Purkinje cell (primary cell): ENCODE data around the gene FAXC. TPM values are rescaled to one million over a fixed set of nuclear protein-coding genes. Genes with fewer than 3 reads are reported as not detected.

Source experiments
- polyA plus RNA-seq: library from polyadenylated mRNA; unstranded; fragments of >200 nt; fragmentation: Nextera tagmentation; gene quantifications from 2 replicates; pipeline ENCODE4 v1.2.1, GENCODE V29; 2014

Gene FAXC
- polyA plus RNA-seq: 33.6 and 36.1 TPM in 2 replicates

GRCh38 chr6:99349171-99350141 lies at the start of gene FAXC:
Gene FAXC, minus strand, starts transcription at chr6:99349674. Its CDS starts 302 bp downstream, at chr6:99349372.

DNA sequence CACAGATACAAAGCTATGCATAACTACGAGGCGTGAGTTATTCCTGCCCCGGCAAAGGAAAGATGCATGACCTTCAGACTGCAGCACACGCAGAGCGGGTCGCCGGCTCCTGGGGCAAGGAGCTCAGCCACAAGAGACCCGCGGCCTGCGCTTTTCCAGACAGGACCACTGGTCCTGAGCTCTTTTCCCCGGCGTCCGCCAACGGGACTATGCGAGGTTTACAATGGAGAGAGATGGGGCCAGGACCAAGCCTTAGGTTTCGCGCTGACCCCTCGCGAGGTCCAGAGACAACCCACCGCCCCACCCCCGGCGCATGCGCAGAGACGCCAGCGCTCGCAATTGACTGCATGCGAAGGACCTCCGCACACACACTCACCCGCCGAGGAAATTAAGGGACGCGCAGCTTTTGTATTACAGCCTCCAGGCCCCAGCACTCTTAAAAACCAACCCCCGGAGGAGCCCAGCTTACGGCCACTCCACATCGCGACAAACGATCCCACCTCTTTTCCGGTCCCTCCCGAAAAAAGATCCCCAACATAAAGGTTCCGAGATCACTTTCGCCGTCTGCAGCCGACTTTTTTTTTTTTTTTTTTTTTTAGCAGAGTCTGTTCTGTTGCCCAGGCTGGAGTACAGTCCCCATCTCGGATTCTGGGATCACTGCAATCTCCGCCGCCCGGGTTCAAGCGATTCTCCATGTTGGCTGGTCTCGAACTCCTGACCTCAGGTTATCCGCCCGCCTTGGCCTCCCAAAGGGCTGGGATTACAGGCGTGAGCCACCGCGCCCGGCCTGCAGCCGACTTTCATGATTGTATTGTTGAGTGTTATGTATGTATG lies 44.4 kb upstream of the FAXC start, which contains the start of gene COQ3:
COQ3 (minus strand) TSS at position 498 of the 834 bp plus-strand sequence; CDS start at position 482, 16 bp downstream.

Other genes with a start within 250 kb of the FAXC start
- gene COQ3, start 44.5 kb upstream of the FAXC start, polyA plus RNA-seq: 48.5 and 65.9 TPM in 2 replicates
- gene PNISR, start 75.6 kb upstream of the FAXC start, polyA plus RNA-seq: 121 and 126 TPM in 2 replicates
- gene USP45, start 165.7 kb upstream of the FAXC start, polyA plus RNA-seq: 17.6 and 26.4 TPM in 2 replicates
- 144 and 148 TPM in 2 replicates for gene CCNC, start 219.0 kb upstream of the FAXC start, polyA plus RNA-seq